IMR-90 (cell line): ENCODE data around the gene IL22RA1. TPM values are rescaled to one million over a fixed set of nuclear protein-coding genes. Genes with fewer than 3 reads are reported as not detected.

ENCODE experiments used
- ATAC-seq: fragments of 200-7000 bp; cut with Tn5 transposase; 2 replicates; pipeline ENCODE4 v1.9.1; 2020; ENCODE audit warnings: low read depth, mild to moderate bottlenecking, moderate library complexity
- BruUV-seq: library from RNA; stranded (reverse); fragments of 400-500 nt; replicated peaks from 2 replicates; lab custom pipeline; 2021; lab: Mats Ljungman, UMichigan
- CTCF ChIA-PET: fragments of 300-600 bp; formaldehyde crosslinking; extraction: SDS; loops from one replicate; lab custom pipeline; 2021; ENCODE audit warnings: antibody characterized with exemption; lab: Yijun Ruan, JAX
- POLR2A ChIA-PET: fragments of 300-600 bp; sonication (Branson Sonifier 250); formaldehyde crosslinking; loops from one replicate; lab custom pipeline; 2022; ENCODE audit warnings: antibody characterized with exemption; ENCODE audit not compliant: unreplicated experiment; lab: Charles Lee
- DNase-seq: peaks from one replicate; pipeline ENCODE4 v3.0.0; 2013
- H2AFZ ChIP-seq: replicated peaks from 2 replicates; pipeline ENCODE3; 2013; ENCODE audit warnings: low read length, mild to moderate bottlenecking; ENCODE audit not compliant: poor library complexity
- H2AK5ac ChIP-seq: 2 replicates; pipeline ENCODE4 v1.6.1; 2013; ENCODE audit warnings: low read depth, low read length, inconsistent platforms
- H2AK9ac ChIP-seq: replicated peaks from 2 replicates; pipeline ENCODE3; 2013; ENCODE audit warnings: mild to moderate bottlenecking, low read depth, low read length, moderate library complexity; ENCODE audit not compliant: poor library complexity
- H2BK120ac ChIP-seq: 2 replicates; pipeline ENCODE4 v1.6.1; 2013; ENCODE audit warnings: low read depth, low read length, inconsistent platforms
- H2BK15ac ChIP-seq: 3 replicates; pipeline ENCODE4 v1.6.1; 2013; ENCODE audit warnings: low read depth, low read length, inconsistent platforms
- H2BK20ac ChIP-seq: 2 replicates; pipeline ENCODE4 v1.6.1; 2013; ENCODE audit warnings: low read depth, mild to moderate bottlenecking, inconsistent platforms, low read length, moderate library complexity
- H2BK5ac ChIP-seq: 2 replicates; pipeline ENCODE4 v1.6.1; 2013; ENCODE audit warnings: mild to moderate bottlenecking, low read depth, low read length, inconsistent platforms; ENCODE audit not compliant: poor library complexity, severe bottlenecking
- H3K14ac ChIP-seq: replicated peaks from 2 replicates; pipeline ENCODE4 v1.6.1; 2013; ENCODE audit warnings: low read depth, low read length, inconsistent platforms
- H3K18ac ChIP-seq: 2 replicates; pipeline ENCODE4 v1.6.1; 2013; ENCODE audit warnings: low read depth, low read length, control low read depth
- H3K23ac ChIP-seq: 2 replicates; pipeline ENCODE4 v1.6.1; 2013; ENCODE audit warnings: low read depth, low read length, inconsistent platforms
- H3K27ac ChIP-seq: 2 replicates; pipeline ENCODE4 v1.5.1; 2013; ENCODE audit warnings: mild to moderate bottlenecking, control low read depth, low read length; ENCODE audit not compliant: insufficient read depth
- H3K27me3 ChIP-seq: 2 replicates; pipeline ENCODE4 v1.6.1; 2013; ENCODE audit warnings: low read length; ENCODE audit not compliant: control insufficient read depth, insufficient read depth
- H3K36me3 ChIP-seq: 2 replicates; pipeline ENCODE4 v1.6.1; 2013; ENCODE audit warnings: low read length, mixed read lengths; ENCODE audit not compliant: control insufficient read depth, insufficient read depth
- H3K4ac ChIP-seq: 2 replicates; pipeline ENCODE4 v1.6.1; 2013; ENCODE audit warnings: low read depth, low read length, inconsistent platforms
- H3K4me1 ChIP-seq: 2 replicates; pipeline ENCODE4 v1.6.1; 2013; ENCODE audit warnings: low read length, mixed read lengths; ENCODE audit not compliant: control insufficient read depth, insufficient read depth
- H3K4me2 ChIP-seq: 2 replicates; pipeline ENCODE4 v1.6.1; 2013; ENCODE audit warnings: low read depth, mild to moderate bottlenecking, control low read depth, low read length, moderate library complexity
- H3K4me3 ChIP-seq: 2 replicates; pipeline ENCODE4 v1.5.1; 2013; ENCODE audit warnings: low read depth, mild to moderate bottlenecking, control low read depth, low read length, moderate library complexity; ENCODE audit not compliant: insufficient read depth
- H3K56ac ChIP-seq: 2 replicates; pipeline ENCODE4 v1.6.1; 2013; ENCODE audit warnings: low read length, inconsistent platforms; ENCODE audit not compliant: insufficient read depth; ENCODE audit errors: extremely low read depth
- H3K79me1 ChIP-seq, 2 experiments: 2 replicates each; pipeline ENCODE4 v1.6.1; 2013; ENCODE audit warnings: low read length in 2 of 2, inconsistent platforms in 1 of 2, low read depth in 1 of 2
- H3K9ac ChIP-seq: 2 replicates; pipeline ENCODE4 v1.6.1; 2013; ENCODE audit warnings: low read depth, low read length, control low read depth
- H3K9me1 ChIP-seq: 2 replicates; pipeline ENCODE4 v1.6.1; 2013; ENCODE audit warnings: low read length, inconsistent platforms; ENCODE audit not compliant: insufficient read depth
- H3K9me3 ChIP-seq: 2 replicates; pipeline ENCODE4 v1.6.1; 2013; ENCODE audit warnings: low read length; ENCODE audit not compliant: control insufficient read depth, insufficient read depth
- H4K20me1 ChIP-seq: 2 replicates; pipeline ENCODE4 v1.6.1; 2013; ENCODE audit warnings: low read length, inconsistent platforms; ENCODE audit not compliant: insufficient read depth
- H4K5ac ChIP-seq: 2 replicates; pipeline ENCODE4 v1.6.1; 2013; ENCODE audit warnings: mild to moderate bottlenecking, low read depth, low read length, control low read depth
- H4K8ac ChIP-seq, 2 experiments: 2 replicates each; pipeline ENCODE4 v1.6.1; 2013; ENCODE audit warnings: low read depth in 2 of 2, low read length in 2 of 2, control low read depth in 1 of 2, inconsistent platforms in 1 of 2
- H4K91ac ChIP-seq: 2 replicates; pipeline ENCODE4 v1.6.1; 2013; ENCODE audit warnings: low read depth, low read length, inconsistent platforms; ENCODE audit not compliant: insufficient read depth
- FOS ChIP-seq: fragments of 150-350 bp; IDR thresholded peaks from 2 replicates; pipeline ENCODE4 v1.6.1; 2016; ENCODE audit warnings: low read depth, low read length
- SMC3 ChIP-seq: fragments of 150-350 bp; IDR thresholded peaks from 2 replicates; pipeline ENCODE4 v1.6.1; 2016; ENCODE audit warnings: low read depth, mild to moderate bottlenecking, antibody characterized with exemption, low read length, moderate library complexity
- WGBS, 2 experiments: methylation state at CpG; one replicate each; pipeline versions ENCODE4 v1.1.5 to v1.1.7; 2013; ENCODE audit warnings: missing lambda C conversion rate in 2 of 2; ENCODE audit not compliant: insufficient read length in 1 of 2; ENCODE audit errors: extremely low coverage in 2 of 2; 5-methylcytosine and 5-hydroxymethylcytosine counted together
- dilution Hi-C: fragments of 300-500 bp; cut with HindIII; formaldehyde crosslinking; loops from one replicate; pipeline ENCODE4 v1.14.3; 2018; ENCODE audit warnings: low sequenced_read_pairs; ENCODE audit not compliant: unreplicated experiment
- in situ Hi-C: fragments of 300-500 bp; cut with MboI; formaldehyde crosslinking; loops from 3 replicates; pipeline ENCODE4 v1.14.3; 2019; ENCODE audit warnings: low sequenced_read_pairs, inconsistent platforms, mixed read lengths
- intact Hi-C: fragments of 100-400 bp; cut with micrococcal nuclease; formaldehyde crosslinking; loops from 2 replicates; pipeline ENCODE4 v1.10.0; 2022
- polyA plus RNA-seq, 3 experiments: library from polyadenylated mRNA; depleted of rRNA; stranded (reverse); fragments of >200 nt; gene quantifications; 2 replicates each; pipeline ENCODE4 v1.2.3, GENCODE V29; 2012; ENCODE audit warnings: low replicate concordance in 1 of 3
- total RNA-seq: library from RNA; depleted of rRNA; stranded (reverse); fragments of >200 nt; gene quantifications from 2 replicates; pipeline ENCODE4 v1.2.3, GENCODE V29; 2012

The IL22RA1 gene
- total and polyA plus RNA-seq, 2 of the 4 experiments (the other 2 are of a cell fraction), result not detected

DNA sequence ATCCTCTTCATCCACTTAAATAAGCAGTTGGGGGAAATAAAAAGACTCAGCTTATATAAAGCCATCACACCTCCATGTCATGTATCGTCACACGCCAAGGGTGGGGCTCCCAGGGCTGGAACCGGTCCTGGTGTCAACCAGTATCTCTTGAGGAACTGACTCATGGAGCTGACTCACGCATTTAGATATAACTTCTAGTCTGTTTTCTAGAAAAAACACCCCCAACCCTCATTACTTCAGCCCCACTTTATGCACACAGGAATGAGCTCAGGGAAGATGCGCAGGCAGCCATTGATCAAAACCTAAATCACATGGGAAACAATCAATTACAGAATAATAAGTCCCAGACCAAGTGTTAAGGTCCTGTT lies 6.9 kb upstream of the IL22RA1 start:
- H3K23ac ChIP-seq, result no peak overlapping the region
- no peaks in the 10 kb centered on the region for H3K79me1 ChIP-seq
- H3K36me3 ChIP-seq, result no peaks in the 10 kb centered on the region
- peak overlapping the region; percentile 56; the same call in 1 of the 2 replicates for H3K4me2 ChIP-seq
- CTCF ChIA-PET, result interaction anchor here (0.9 to 1.6 kb wide), 9 partner anchors 9 to 314 kb away, joined by 3 to 13 read pairs (median 4); no protein-coding TSS in a partner anchor
- BruUV-seq, result no TSS peak
- intact Hi-C loops, result loop anchor here (2.0 to 5.0 kb wide), 2 partner anchors 47 to 241 kb away; no protein-coding TSS in a partner anchor
- H2BK120ac ChIP-seq, result no peak overlapping the region
- H2AFZ ChIP-seq, result peak overlapping the region; percentile 87
- no peaks in the 10 kb centered on the region for H4K20me1 ChIP-seq
- H3K4me3 ChIP-seq, result no peak overlapping the region
- no peak overlapping the region for H3K27ac ChIP-seq
- dilution Hi-C loops, result no loop called here
- no peak overlapping the region for H3K18ac ChIP-seq
- H2AK9ac ChIP-seq, result no peak overlapping the region
- peak; percentile 46 for ATAC-seq
- no peak overlapping the region for H2BK5ac ChIP-seq
- H3K4ac ChIP-seq, result 0 out of 2 replicates have a peak overlapping the region, but pooled peaks have one; percentile 28
- POLR2A ChIA-PET, result no interaction called here
- peaks cover 52% of the 10 kb centered on the region for H3K27me3 ChIP-seq
- TF ChIP-seq SMC3 (no peak), FOS (peak; percentile 42; the same call in 1 of the 2 replicates)
- H2AK5ac ChIP-seq, result no peak overlapping the region
- H3K9ac ChIP-seq, result no peak overlapping the region
- WGBS, 2 experiments, result no CpG with 5 or more reads among the region's 5 CpGs
- H3K4me1 ChIP-seq, result peaks cover 5% of the 10 kb centered on the region
- H2BK20ac ChIP-seq, result no peak overlapping the region
- peaks cover 5% of the 10 kb centered on the region; the same call in 1 of the 2 replicates for H3K9me1 ChIP-seq
- peak; percentile 69 for DNase-seq
- H3K56ac ChIP-seq, result no peak overlapping the region
- no peak overlapping the region for H2BK15ac ChIP-seq
- no peak overlapping the region for H4K8ac ChIP-seq
- in situ Hi-C loops, result no loop called here
- no peak overlapping the region for H4K5ac ChIP-seq
- no peak overlapping the region for H4K91ac ChIP-seq
- H3K14ac ChIP-seq, result no peak overlapping the region
- no peaks in the 10 kb centered on the region for H3K9me3 ChIP-seq
